Measurements from ENCODE around the gene RHOT1. TPM values are rescaled to one million over a fixed set of nuclear protein-coding genes. Genes with fewer than 3 reads are reported as not detected.

The RHOT1 gene
- total RNA-seq, 1 experiment from 2014 or later, result 33.3 TPM

GRCh38 chr17:32274101-32274500 is 131.8 kb downstream of the RHOT1 start:
- no peaks in the 10 kb centered on the region for H3K4me1 ChIP-seq
- Mint-ChIP-seq H3K4me1 (ENCODE audit: low read depth, unreplicated experiment) (no peaks in the 10 kb centered on the region), H3K9me3 (ENCODE audit: unreplicated experiment) (no peaks in the 10 kb centered on the region), H3K4me3 (ENCODE audit: unreplicated experiment) (no peak overlapping the region), H3K36me3 (ENCODE audit: insufficient read depth, unreplicated experiment) (no peaks in the 10 kb centered on the region), H3K27me3 (ENCODE audit: insufficient read depth, unreplicated experiment) (peaks cover 6% of the 10 kb centered on the region), H3K27ac (ENCODE audit: unreplicated experiment) (no peak overlapping the region)
- no peak for DNase-seq
- TF ChIP-seq CTCF (IDR thresholded peaks at IDR 0.05; ENCODE audit: insufficient read depth in 1 of 2, low read depth in 1 of 2, low read length in 1 of 2, severe bottlenecking in 1 of 2, unreplicated experiment in 1 of 2), result no peak
- H3K27me3 ChIP-seq (replicated peaks; ENCODE audit: control insufficient read depth, insufficient read depth, low read length), result no peaks in the 10 kb centered on the region
- BruUV-seq (replicated peaks), result no TSS peak
- CTCF ChIA-PET, result no interaction called here
- POLR2A ChIA-PET, result interaction anchor here (0.6 kb wide), 1 partner anchor 379 kb away, joined by 3 read pairs; no protein-coding TSS in a partner anchor
- intact Hi-C loops (cut with micrococcal nuclease; ENCODE audit: unreplicated experiment), result no loop called here
- H3K9me3 ChIP-seq, result no peaks in the 10 kb centered on the region
- no peaks in the 10 kb centered on the region for H3K36me3 ChIP-seq (ENCODE audit: control insufficient read depth, insufficient read depth, low read length)
- H3K4me3 ChIP-seq (ENCODE audit: low read depth, low read length), result no peak overlapping the region

GRCh38 chr17:32274643-32275042 is 132.3 kb downstream of the RHOT1 start:
- Mint-ChIP-seq H3K27ac (ENCODE audit: unreplicated experiment) (no peak overlapping the region), H3K36me3 (ENCODE audit: insufficient read depth, unreplicated experiment) (no peaks in the 10 kb centered on the region), H3K9me3 (ENCODE audit: unreplicated experiment) (no peaks in the 10 kb centered on the region), H3K27me3 (ENCODE audit: insufficient read depth, unreplicated experiment) (peaks cover 4% of the 10 kb centered on the region), H3K4me3 (ENCODE audit: unreplicated experiment) (no peak overlapping the region), H3K4me1 (ENCODE audit: low read depth, unreplicated experiment) (no peaks in the 10 kb centered on the region)
- H3K36me3 ChIP-seq (ENCODE audit: control insufficient read depth, insufficient read depth, low read length), result no peaks in the 10 kb centered on the region
- CTCF ChIA-PET, result no interaction called here
- intact Hi-C loops (cut with micrococcal nuclease; ENCODE audit: unreplicated experiment), result no loop called here
- TF ChIP-seq CTCF (IDR thresholded peaks at IDR 0.05; ENCODE audit: insufficient read depth in 1 of 2, low read depth in 1 of 2, low read length in 1 of 2, severe bottlenecking in 1 of 2, unreplicated experiment in 1 of 2), result no peak
- no peaks in the 10 kb centered on the region for H3K4me1 ChIP-seq
- H3K9me3 ChIP-seq, result no peaks in the 10 kb centered on the region
- H3K27me3 ChIP-seq (replicated peaks; ENCODE audit: control insufficient read depth, insufficient read depth, low read length), result no peaks in the 10 kb centered on the region
- no TSS peak for BruUV-seq (replicated peaks)
- DNase-seq, result no peak
- POLR2A ChIA-PET, result no interaction called here
- H3K4me3 ChIP-seq (ENCODE audit: low read depth, low read length), result no peak overlapping the region

Other genes starting within 250 kb of the RHOT1 start
- 125 and 126 TPM in 2 replicates for gene UTP6, start 240.8 kb upstream of the RHOT1 start, total RNA-seq (2022)
- gene SUZ12, start 205.5 kb upstream of the RHOT1 start, total RNA-seq (2022), result 55.1 and 55.6 TPM in 2 replicates
- gene LRRC37B, start 135.1 kb upstream of the RHOT1 start, total RNA-seq (2022), result 15.4 and 20.1 TPM in 2 replicates
- gene RHBDL3, start 123.3 kb downstream of the RHOT1 start, total RNA-seq (2022), result 0.09 TPM in 1 of 2 replicates, not detected in the other
- gene C17orf75, start 199.7 kb downstream of the RHOT1 start, total RNA-seq (2022), result 22.7 and 26.1 TPM in 2 replicates
- 211 and 213 TPM in 2 replicates for gene ZNF207, start 207.7 kb downstream of the RHOT1 start, total RNA-seq (2022)

All from Caco-2 (cell line).